Mesothelial cell of epicardium (in vitro differentiated cells): ENCODE data around the gene TMEM178B. TPM values are rescaled to one million over a fixed set of nuclear protein-coding genes. Genes with fewer than 3 reads are reported as not detected.

Experiments
- DNase-seq, 2 experiments: peaks; one replicate each; pipeline ENCODE4 v3.0.0; 2021; ENCODE audit warnings: low spot score in 2 of 2; ENCODE audit not compliant: unreplicated experiment in 2 of 2
- H3K27ac Mint-ChIP-seq: 2 replicates; pipeline ENCODE4 v1.8.0; 2021; ENCODE audit warnings: mixed read lengths
- H3K27me3 Mint-ChIP-seq: 2 replicates; pipeline ENCODE4 v1.8.0; 2021; ENCODE audit warnings: low read depth, mixed read lengths
- H3K36me3 Mint-ChIP-seq: 2 replicates; pipeline ENCODE4 v1.8.0; 2021; ENCODE audit warnings: mixed read lengths
- H3K4me1 Mint-ChIP-seq: 2 replicates; pipeline ENCODE4 v1.8.0; 2021; ENCODE audit warnings: mixed read lengths
- H3K4me3 Mint-ChIP-seq: 2 replicates; pipeline ENCODE4 v1.8.0; 2021; ENCODE audit warnings: mild to moderate bottlenecking, moderate library complexity, mixed read lengths
- H3K9me3 Mint-ChIP-seq: 2 replicates; pipeline ENCODE4 v1.8.0; 2021; ENCODE audit warnings: mixed read lengths
- total RNA-seq: library from RNA; stranded (reverse); gene quantifications from 3 replicates; pipeline ENCODE4 v1.2.1, GENCODE V29; 2021
- TF ChIP-seq, protein P1 (sequence below): fragments of 200-600 bp; sonication (generic); IDR thresholded peaks from one replicate; pipeline ENCODE4 v1.5.0; 2021; ENCODE audit warnings: antibody characterized with exemption; ENCODE audit not compliant: unreplicated experiment

TMEM178B gene
- total RNA-seq, 1 donor from 2014 or later = 0.16 TPM

- H3K36me3 Mint-ChIP-seq = no peaks in the 10 kb centered on the region
- H3K27me3 Mint-ChIP-seq = peaks cover 35% of the 10 kb centered on the region
- DNase-seq = no peak
- H3K4me1 Mint-ChIP-seq = no peaks in the 10 kb centered on the region
- H3K27ac Mint-ChIP-seq = no peak overlapping the region
- H3K4me3 Mint-ChIP-seq = no peak overlapping the region
- TF ChIP-seq, protein P1, sequence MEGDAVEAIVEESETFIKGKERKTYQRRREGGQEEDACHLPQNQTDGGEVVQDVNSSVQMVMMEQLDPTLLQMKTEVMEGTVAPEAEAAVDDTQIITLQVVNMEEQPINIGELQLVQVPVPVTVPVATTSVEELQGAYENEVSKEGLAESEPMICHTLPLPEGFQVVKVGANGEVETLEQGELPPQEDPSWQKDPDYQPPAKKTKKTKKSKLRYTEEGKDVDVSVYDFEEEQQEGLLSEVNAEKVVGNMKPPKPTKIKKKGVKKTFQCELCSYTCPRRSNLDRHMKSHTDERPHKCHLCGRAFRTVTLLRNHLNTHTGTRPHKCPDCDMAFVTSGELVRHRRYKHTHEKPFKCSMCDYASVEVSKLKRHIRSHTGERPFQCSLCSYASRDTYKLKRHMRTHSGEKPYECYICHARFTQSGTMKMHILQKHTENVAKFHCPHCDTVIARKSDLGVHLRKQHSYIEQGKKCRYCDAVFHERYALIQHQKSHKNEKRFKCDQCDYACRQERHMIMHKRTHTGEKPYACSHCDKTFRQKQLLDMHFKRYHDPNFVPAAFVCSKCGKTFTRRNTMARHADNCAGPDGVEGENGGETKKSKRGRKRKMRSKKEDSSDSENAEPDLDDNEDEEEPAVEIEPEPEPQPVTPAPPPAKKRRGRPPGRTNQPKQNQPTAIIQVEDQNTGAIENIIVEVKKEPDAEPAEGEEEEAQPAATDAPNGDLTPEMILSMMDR = no peak
- no peaks in the 10 kb centered on the region for H3K9me3 Mint-ChIP-seq
Measured at GRCh38 chr7:141433698-141434097, 359.8 kb downstream of the TMEM178B start.

- no peak overlapping the region for H3K4me3 Mint-ChIP-seq
- no peaks in the 10 kb centered on the region for H3K9me3 Mint-ChIP-seq
- no peaks in the 10 kb centered on the region for H3K4me1 Mint-ChIP-seq
- no peak for DNase-seq
- peaks cover 20% of the 10 kb centered on the region for H3K27me3 Mint-ChIP-seq
- no peaks in the 10 kb centered on the region for H3K36me3 Mint-ChIP-seq
- H3K27ac Mint-ChIP-seq = no peak overlapping the region
- TF ChIP-seq, protein P1 = no peak
Measured at GRCh38 chr7:141436139-141436538, 362.3 kb downstream of the TMEM178B start.

GRCh38 chr7:141436575-141437075 lies 362.8 kb downstream of the TMEM178B start:
- Mint-ChIP-seq H3K4me3 (no peak overlapping the region), H3K27me3 (peaks cover 15% of the 10 kb centered on the region), H3K36me3 (no peaks in the 10 kb centered on the region), H3K9me3 (no peaks in the 10 kb centered on the region), H3K4me1 (no peaks in the 10 kb centered on the region), H3K27ac (no peak overlapping the region)
- DNase-seq = no peak
- TF ChIP-seq, protein P1 = no peak

- no peaks in the 10 kb centered on the region for H3K4me1 Mint-ChIP-seq
Measured at GRCh38 chr7:141439164-141439563, 365.3 kb downstream of the TMEM178B start.

GRCh38 chr7:141439776-141440175 lies 365.9 kb downstream of the TMEM178B start:
- no peak overlapping the region for H3K4me3 Mint-ChIP-seq
- no peaks in the 10 kb centered on the region for H3K9me3 Mint-ChIP-seq
- H3K27ac Mint-ChIP-seq = no peak overlapping the region
- TF ChIP-seq, protein P1 = no peak
- no peaks in the 10 kb centered on the region for H3K36me3 Mint-ChIP-seq
- no peak for DNase-seq
- H3K27me3 Mint-ChIP-seq = peaks cover 3% of the 10 kb centered on the region
- no peaks in the 10 kb centered on the region for H3K4me1 Mint-ChIP-seq

More at GRCh38 chr7:141439164-141439563, 365.3 kb downstream of the TMEM178B start:
- Mint-ChIP-seq H3K9me3 (no peaks in the 10 kb centered on the region), H3K27ac (no peak overlapping the region), H3K36me3 (no peaks in the 10 kb centered on the region), H3K4me3 (no peak overlapping the region), H3K27me3 (peaks cover 7% of the 10 kb centered on the region)
- no peak for DNase-seq
- TF ChIP-seq, protein P1 = no peak
